Left renal cortex interstitium (tissue), 4 donors: ENCODE data around the gene IL5. TPM values are rescaled to one million over a fixed set of nuclear protein-coding genes. Genes with fewer than 3 reads are reported as not detected.
"Not testable (repeated sequence)": the region's sequence is repeated elsewhere in the genome, so short reads cannot be mapped to it uniquely, and the experiment has no call there.

Experiments
- DNase-seq, 4 donors: peaks; one replicate each; pipeline ENCODE4 v3.0.0-alpha.2; 2013; ENCODE audit warnings: low read depth in 4 of 4, low spot score in 2 of 4, missing footprints in 1 of 4
- polyA plus RNA-seq, 4 donors: library from polyadenylated mRNA; unstranded; fragments of 120-200 nt; gene quantifications; one replicate each; pipeline ENCODE4 v1.2.1, GENCODE V29; 2013; ENCODE audit not compliant: insufficient read length in 4 of 4

Gene IL5
- under 1 TPM in 3 of 4 donors, not detected in 1; 0.16 to 0.62 (median 0.51) TPM for polyA plus RNA-seq

GRCh38 chr5:132543472-132544201 lies at the start of gene IL5:
Gene IL5, minus strand, starts transcription at chr5:132543522. Its CDS starts 44 bp downstream, at chr5:132543478.
- DNase-seq, result no peak

GRCh38 chr5:132592521-132592920 lies 49.2 kb upstream of the IL5 start:
- DNase-seq, result no peak

GRCh38 chr5:132591145-132591544 lies 47.8 kb upstream of the IL5 start:
- no peak for DNase-seq

- DNase-seq, result no peak
Measured at GRCh38 chr5:132589467-132589866, 46.1 kb upstream of the IL5 start.

- DNase-seq, result no peak
Measured at GRCh38 chr5:132586063-132586462, 42.7 kb upstream of the IL5 start.

GRCh38 chr5:132584560-132584959 lies 41.2 kb upstream of the IL5 start:
- not testable (repeated sequence) for DNase-seq

GRCh38 chr5:132576123-132576522 lies 32.8 kb upstream of the IL5 start:
- DNase-seq, result no peak

- DNase-seq, result no peak
Measured at GRCh38 chr5:132566657-132567056, 23.3 kb upstream of the IL5 start.

- not testable (repeated sequence) for DNase-seq
Measured at GRCh38 chr5:132564555-132564954, 21.2 kb upstream of the IL5 start.

GRCh38 chr5:132561601-132562000 lies 18.3 kb upstream of the IL5 start:
- no peak for DNase-seq

GRCh38 chr5:132559383-132560060 lies 16.2 kb upstream of the IL5 start:
- no peak for DNase-seq

GRCh38 chr5:132557478-132558172 lies 14.3 kb upstream of the IL5 start:
- DNase-seq, result peak in 2 of 4 donors; percentile 17 to 29

GRCh38 chr5:132556763-132557477 lies 13.6 kb upstream of the IL5 start, which contains the start of gene RAD50:
Gene RAD50, plus strand, starts transcription at chr5:132556977. Its CDS starts 348 bp downstream, at chr5:132557325.
- DNase-seq, result peak; percentile 63 to 81 (median 76)

- DNase-seq, result peak in 1 of 4 donors; percentile 0
Measured at GRCh38 chr5:132556153-132556762, 12.9 kb upstream of the IL5 start.

- no peak for DNase-seq
Measured at GRCh38 chr5:132549576-132549975, 6.3 kb upstream of the IL5 start.

- DNase-seq, result not testable (repeated sequence)
Measured at GRCh38 chr5:132548834-132549233, 5.5 kb upstream of the IL5 start.

GRCh38 chr5:132547269-132547668 lies 3.9 kb upstream of the IL5 start:
- no peak for DNase-seq

GRCh38 chr5:132546108-132546507 lies 2.8 kb upstream of the IL5 start:
- no peak for DNase-seq

GRCh38 chr5:132540764-132541163 lies 2.6 kb downstream of the IL5 start:
- DNase-seq, result no peak

- no peak for DNase-seq
Measured at GRCh38 chr5:132540149-132540548, 3.2 kb downstream of the IL5 start.
